ENCODE results near the gene BUD13. TPM values are rescaled to one million over a fixed set of nuclear protein-coding genes. Genes with fewer than 3 reads are reported as not detected.
A peak's percentile ranks its signal among the peaks of the same experiment; 100 is the strongest.

BUD13 gene
- polyA plus RNA-seq, 1 donor from 2014 or later: 19.1 TPM

DNA sequence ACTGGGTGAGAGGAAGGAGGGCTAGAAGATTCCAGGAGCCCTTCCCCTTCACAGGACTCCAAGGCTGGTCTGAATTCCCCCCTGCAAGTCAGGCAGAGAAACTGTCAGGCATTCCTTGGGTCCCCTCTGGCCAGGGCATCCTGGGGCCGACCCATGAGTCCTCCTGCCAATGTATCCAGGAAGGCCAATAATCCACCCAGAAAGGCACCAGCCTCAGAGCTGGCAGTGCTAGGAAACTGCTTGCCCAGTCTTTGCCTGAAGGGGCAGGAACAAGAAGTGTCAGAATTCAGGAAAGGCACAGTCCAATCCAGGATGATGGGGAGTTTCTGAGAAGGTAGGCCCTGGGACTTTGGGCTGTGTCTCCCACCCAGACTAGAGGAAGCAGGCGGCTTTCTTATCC, 41.0 kb downstream of the BUD13 start:
- peak overlapping the region; percentile 77 for H3K27ac ChIP-seq (ENCODE audit: low read length)
- H2AFZ ChIP-seq (ENCODE audit: low read depth, low read length): no peak overlapping the region
- H3K9ac ChIP-seq (ENCODE audit: low read length): peak overlapping the region; percentile 69
- no peaks in the 10 kb centered on the region for H3F3A ChIP-seq (ENCODE audit: insufficient read depth, low read length, poor library complexity, severe bottlenecking)
- no peaks in the 10 kb centered on the region for H3K9me3 ChIP-seq (ENCODE audit: low read length)
- no peaks in the 10 kb centered on the region for H3K27me3 ChIP-seq (ENCODE audit: insufficient read depth, low read depth, low read length)
- no peaks in the 10 kb centered on the region for H4K20me1 ChIP-seq (ENCODE audit: insufficient read depth)
- H3K36me3 ChIP-seq (ENCODE audit: insufficient read depth, low read length): no peaks in the 10 kb centered on the region
- H3K9me2 ChIP-seq (ENCODE audit: insufficient read depth, low read length): no peaks in the 10 kb centered on the region
- H3K79me2 ChIP-seq (replicated peaks; ENCODE audit: insufficient read depth, low read length): no peaks in the 10 kb centered on the region
- H3K4me2 ChIP-seq (ENCODE audit: low read length): peak overlapping the region; percentile 60
- H3K4me3 ChIP-seq (ENCODE audit: low read length): peak overlapping the region; percentile 55
- no peak for TF ChIP-seq TAF1 (IDR thresholded peaks at IDR 0.05; ENCODE audit: low read depth)
- no peak for TF ChIP-seq REST (IDR thresholded peaks at IDR 0.05; ENCODE audit: borderline replicate concordance)
- no peak for TF ChIP-seq EZH2 (IDR thresholded peaks at IDR 0.05; ENCODE audit: borderline replicate concordance, insufficient read depth, low read length, poor library complexity, severe bottlenecking)
- TF ChIP-seq CTCF (IDR thresholded peaks at IDR 0.05; ENCODE audit: poor library complexity, severe bottlenecking): no peak
- TF ChIP-seq SMC3 (conservative IDR thresholded peaks at IDR 0.05; ENCODE audit: poor library complexity): no peak
- no peak for TF ChIP-seq POLR2AphosphoS5 (IDR thresholded peaks at IDR 0.05)
- TF ChIP-seq EP300 (conservative IDR thresholded peaks at IDR 0.05; ENCODE audit: poor library complexity, severe bottlenecking): no peak
- TF ChIP-seq MXI1 (conservative IDR thresholded peaks at IDR 0.05; ENCODE audit: poor library complexity, severe bottlenecking): no peak
- TF ChIP-seq RAD21 (conservative IDR thresholded peaks at IDR 0.05): no peak

- H4K20me1 ChIP-seq (ENCODE audit: insufficient read depth): no peaks in the 10 kb centered on the region
- H3K9ac ChIP-seq (ENCODE audit: low read length): peak overlapping the region; percentile 69
- H3K79me2 ChIP-seq (replicated peaks; ENCODE audit: insufficient read depth, low read length): no peaks in the 10 kb centered on the region
- H2AFZ ChIP-seq (ENCODE audit: low read depth, low read length): peak overlapping the region; percentile 61
- peak overlapping the region; percentile 77 for H3K27ac ChIP-seq (ENCODE audit: low read length)
- no peaks in the 10 kb centered on the region for H3K36me3 ChIP-seq (ENCODE audit: insufficient read depth, low read length)
- peak overlapping the region; percentile 55 for H3K4me3 ChIP-seq (ENCODE audit: low read length)
- TF ChIP-seq POLR2AphosphoS5 (IDR thresholded peaks at IDR 0.05) (peak; percentile 44), EP300 (conservative IDR thresholded peaks at IDR 0.05; ENCODE audit: poor library complexity, severe bottlenecking) (peak; percentile 51), REST (IDR thresholded peaks at IDR 0.05; ENCODE audit: borderline replicate concordance) (peak; percentile 86), EZH2 (IDR thresholded peaks at IDR 0.05; ENCODE audit: borderline replicate concordance, insufficient read depth, low read length, poor library complexity, severe bottlenecking) (no peak), TAF1 (IDR thresholded peaks at IDR 0.05; ENCODE audit: low read depth) (no peak), CTCF (IDR thresholded peaks at IDR 0.05; ENCODE audit: poor library complexity, severe bottlenecking) (peak; percentile 51), MXI1 (conservative IDR thresholded peaks at IDR 0.05; ENCODE audit: poor library complexity, severe bottlenecking) (peak; percentile 70), RAD21 (conservative IDR thresholded peaks at IDR 0.05) (peak; percentile 61), SMC3 (conservative IDR thresholded peaks at IDR 0.05; ENCODE audit: poor library complexity) (peak; percentile 57)
- H3K4me2 ChIP-seq (ENCODE audit: low read length): peak overlapping the region; percentile 60
- no peaks in the 10 kb centered on the region for H3K9me3 ChIP-seq (ENCODE audit: low read length)
- no peaks in the 10 kb centered on the region for H3K9me2 ChIP-seq (ENCODE audit: insufficient read depth, low read length)
- no peaks in the 10 kb centered on the region for H3K27me3 ChIP-seq (ENCODE audit: insufficient read depth, low read depth, low read length)
- no peaks in the 10 kb centered on the region for H3F3A ChIP-seq (ENCODE audit: insufficient read depth, low read length, poor library complexity, severe bottlenecking)
Measured at GRCh38 chr11:116731097-116731761, 41.6 kb downstream of the BUD13 start.
